ENCODE data around the gene UPF1. TPM values are rescaled to one million over a fixed set of nuclear protein-coding genes. Genes with fewer than 3 reads are reported as not detected.

Gene UPF1
- total and polyA plus RNA-seq, 2 of the 13 experiments (the other 11 are each of a cell fraction or from before 2014, with no cell fraction given), result 16.9 to 41.8 TPM

DNA sequence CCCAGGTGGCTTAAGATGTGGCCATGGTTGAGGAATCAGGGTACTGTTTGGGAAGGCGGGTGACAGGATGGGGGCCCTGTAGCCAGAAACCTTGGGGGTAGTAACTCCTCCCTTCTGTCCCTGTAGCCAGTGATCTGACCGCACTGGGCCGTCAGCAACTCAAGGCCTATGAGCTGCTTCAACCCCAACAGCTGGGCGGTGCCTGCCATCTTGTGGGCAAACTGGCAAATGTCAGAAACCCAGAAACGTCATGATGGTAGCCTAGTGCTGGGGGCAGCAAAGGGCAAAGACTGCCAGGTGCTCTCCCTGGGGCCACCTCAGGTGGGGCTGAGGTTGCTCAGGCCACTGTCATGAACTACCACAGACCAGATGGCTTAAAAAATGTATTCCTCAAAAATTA, 83.9 kb downstream of the UPF1 start (continued):
- TF ChIP-seq SNAPC4 (CRISPR knock-in tag; IDR thresholded peaks at IDR 0.05) (no peak), GMEB1 (CRISPR knock-in tag; IDR thresholded peaks at IDR 0.05; ENCODE audit: borderline replicate concordance) (no peak), SOX13 (IDR thresholded peaks at IDR 0.05) (no peak), SOX13 (CRISPR knock-in tag; conservative IDR thresholded peaks at IDR 0.05 in 1 of 2, IDR thresholded peaks at IDR 0.05 in 1 of 2) (no peak), ZBTB7B (CRISPR knock-in tag; IDR thresholded peaks at IDR 0.05) (no peak), MYC (CRISPR knock-in tag; IDR thresholded peaks at IDR 0.05; ENCODE audit: borderline replicate concordance) (peak; percentile 21; the same call in 1 of the 2 replicates), DDIT3 (CRISPR knock-in tag; IDR thresholded peaks at IDR 0.05) (no peak), ZBTB38 (CRISPR knock-in tag; IDR thresholded peaks at IDR 0.05) (0 out of 2 replicates have a peak, but pooled peaks have one; percentile 39), MIER3 (CRISPR knock-in tag; IDR thresholded peaks at IDR 0.05; ENCODE audit: borderline replicate concordance) (no peak)
- TF ChIP-seq, protein P1, sequence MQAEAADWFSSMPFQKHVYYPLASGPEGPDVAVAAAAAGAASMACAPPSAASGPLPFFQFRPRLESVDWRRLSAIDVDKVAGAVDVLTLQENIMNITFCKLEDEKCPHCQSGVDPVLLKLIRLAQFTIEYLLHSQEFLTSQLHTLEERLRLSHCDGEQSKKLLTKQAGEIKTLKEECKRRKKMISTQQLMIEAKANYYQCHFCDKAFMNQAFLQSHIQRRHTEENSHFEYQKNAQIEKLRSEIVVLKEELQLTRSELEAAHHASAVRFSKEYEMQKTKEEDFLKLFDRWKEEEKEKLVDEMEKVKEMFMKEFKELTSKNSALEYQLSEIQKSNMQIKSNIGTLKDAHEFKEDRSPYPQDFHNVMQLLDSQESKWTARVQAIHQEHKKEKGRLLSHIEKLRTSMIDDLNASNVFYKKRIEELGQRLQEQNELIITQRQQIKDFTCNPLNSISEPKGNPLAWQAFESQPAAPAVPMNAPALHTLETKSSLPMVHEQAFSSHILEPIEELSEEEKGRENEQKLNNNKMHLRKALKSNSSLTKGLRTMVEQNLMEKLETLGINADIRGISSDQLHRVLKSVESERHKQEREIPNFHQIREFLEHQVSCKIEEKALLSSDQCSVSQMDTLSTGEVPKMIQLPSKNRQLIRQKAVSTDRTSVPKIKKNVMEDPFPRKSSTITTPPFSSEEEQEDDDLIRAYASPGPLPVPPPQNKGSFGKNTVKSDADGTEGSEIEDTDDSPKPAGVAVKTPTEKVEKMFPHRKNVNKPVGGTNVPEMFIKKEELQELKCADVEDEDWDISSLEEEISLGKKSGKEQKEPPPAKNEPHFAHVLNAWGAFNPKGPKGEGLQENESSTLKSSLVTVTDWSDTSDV (CRISPR knock-in tag; IDR thresholded peaks at IDR 0.05), result no peak

Measured in HepG2 (cell line).